Esophagus (tissue), 2 donors: ENCODE results near the gene TMCC1. TPM values are rescaled to one million over a fixed set of nuclear protein-coding genes. Genes with fewer than 3 reads are reported as not detected.
A peak's percentile ranks its signal among the peaks of the same experiment; 100 is the strongest.

Experiments used
- H3K27ac ChIP-seq, 2 donors: one replicate each; pipeline ENCODE4 v1.5.1; 2013; ENCODE audit warnings: low read depth in 2 of 2, mild to moderate bottlenecking in 2 of 2, inconsistent platforms in 1 of 2, low read length in 1 of 2, moderate library complexity in 1 of 2
- H3K27me3 ChIP-seq, 2 donors: one replicate each; pipeline ENCODE4 v1.6.1; 2013; ENCODE audit warnings: low read length in 2 of 2, control low read depth in 1 of 2, mild to moderate bottlenecking in 1 of 2; ENCODE audit not compliant: insufficient read depth in 2 of 2, control insufficient read depth in 1 of 2
- H3K36me3 ChIP-seq, 2 donors: one replicate each; pipeline ENCODE4 v1.6.1; 2013; ENCODE audit warnings: low read length in 1 of 2; ENCODE audit not compliant: control insufficient read depth in 2 of 2, insufficient read depth in 2 of 2
- H3K4me1 ChIP-seq, 2 donors: one replicate each; pipeline ENCODE4 v1.6.1; 2013; ENCODE audit warnings: low read length in 1 of 2; ENCODE audit not compliant: control insufficient read depth in 2 of 2, insufficient read depth in 2 of 2
- H3K4me3 ChIP-seq, 2 donors: one replicate each; pipeline ENCODE4 v1.5.1; 2013; ENCODE audit warnings: low read length in 2 of 2, mild to moderate bottlenecking in 2 of 2, low read depth in 1 of 2, moderate library complexity in 1 of 2
- H3K9me3 ChIP-seq, 2 donors: one replicate each; pipeline ENCODE4 v1.6.1; 2013; ENCODE audit warnings: mild to moderate bottlenecking in 2 of 2, low read depth in 1 of 2, low read length in 1 of 2, moderate library complexity in 1 of 2; ENCODE audit not compliant: control insufficient read depth in 2 of 2, insufficient read depth in 1 of 2
- WGBS, 2 donors: extraction: QIAGEN DNeasy Blood & Tissue Kit; methylation state at CpG; one replicate each; pipeline ENCODE4 v1.1.7; 2013; 5-methylcytosine and 5-hydroxymethylcytosine counted together
- polyA plus RNA-seq, 2 donors: library from polyadenylated mRNA; stranded (reverse); fragments of 200-250 nt; gene quantifications; one replicate each; pipeline ENCODE4 v1.2.3, GENCODE V29; 2013
- donor health status: healthy with polysubstance abuse.
- donor health status: Bipolar disorder and iron deficiency.

The TMCC1 gene
- polyA plus RNA-seq, 2 donors = 8.4 to 9.5 TPM

- H3K9me3 ChIP-seq = no peaks in the 10 kb centered on the region
- peak overlapping the region; percentile 33 to 82 for H3K27ac ChIP-seq
- H3K27me3 ChIP-seq = no peaks in the 10 kb centered on the region
- 82 to 84% methylated on average over 11 of the region's 11 CpGs for WGBS, 2 donors
- H3K4me1 ChIP-seq = peaks cover 16 to 17% of the 10 kb centered on the region in 2 donors
- no peaks in the 10 kb centered on the region for H3K36me3 ChIP-seq
- H3K4me3 ChIP-seq = no peak overlapping the region
Measured at GRCh38 chr3:129598484-129598883, 295.0 kb downstream of the TMCC1 start.

DNA sequence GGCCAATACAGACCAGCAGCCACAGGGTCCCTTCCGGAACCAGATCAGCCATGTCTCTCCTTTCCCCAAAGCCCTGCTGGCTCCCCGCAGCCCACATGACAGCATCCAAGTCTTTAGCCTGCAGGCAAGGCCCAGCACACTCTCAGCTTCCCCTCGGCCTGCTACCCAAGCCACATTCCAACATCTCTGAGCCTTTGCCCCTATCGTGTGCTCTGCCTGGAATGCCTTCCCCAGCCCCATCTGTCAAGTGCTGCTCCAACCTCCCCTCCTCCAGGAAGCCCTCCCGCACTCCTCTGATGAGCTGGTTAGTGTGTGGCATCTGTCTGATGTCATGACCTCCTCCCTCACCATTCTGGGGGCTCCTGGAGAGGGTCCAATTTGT is 295.5 kb downstream of the TMCC1 start:
- Histone ChIP-seq H3K4me1 (peaks cover 16 to 17% of the 10 kb centered on the region in 2 donors), H3K27ac (peak overlapping the region; percentile 71 to 82)
- WGBS, 2 donors = 43 to 67% methylated on average over 5 of the region's 5 CpGs

More for the DNA sequence above, 295.5 kb downstream of the TMCC1 start:
- no peaks in the 10 kb centered on the region for H3K27me3 ChIP-seq
- no peaks in the 10 kb centered on the region for H3K9me3 ChIP-seq
- H3K4me3 ChIP-seq = no peak overlapping the region
- H3K36me3 ChIP-seq = no peaks in the 10 kb centered on the region

Other genes with a start within 250 kb of the TMCC1 start
- gene TRH, start 81.0 kb upstream of the TMCC1 start, polyA plus RNA-seq = not detected
- not detected for gene ALG1L2, start 188.1 kb upstream of the TMCC1 start, polyA plus RNA-seq